Esophagus muscularis mucosa (tissue), 4 donors: ENCODE results near the gene ACADSB. TPM values are rescaled to one million over a fixed set of nuclear protein-coding genes. Genes with fewer than 3 reads are reported as not detected.

Experiments used
- DNase-seq: peaks from one replicate; pipeline ENCODE4 v3.0.0-alpha.2; 2017; ENCODE audit errors: extremely low spot score
- H3K27ac ChIP-seq, 4 donors: fragments of 200-600 bp; sonication (generic); replicated peaks in 1 of 4; 1 replicate in 3 of 4; 2 replicates in 1 of 4; pipeline ENCODE4 v1.5.1; 2016 to 2019; ENCODE audit warnings: mild to moderate bottlenecking in 1 of 4
- H3K27me3 ChIP-seq, 4 donors: fragments of 200-600 bp; sonication (generic); one replicate each; pipeline versions ENCODE4 v1.5.1 to v1.6.0; 2016 to 2019
- H3K36me3 ChIP-seq, 4 donors: fragments of 200-600 bp; sonication (generic); one replicate each; pipeline ENCODE4 v1.5.1; 2016 to 2019
- H3K4me1 ChIP-seq, 4 donors: fragments of 200-600 bp; sonication (generic); one replicate each; pipeline ENCODE4 v1.5.1; 2016 to 2019
- H3K4me3 ChIP-seq, 4 donors: fragments of 200-600 bp; sonication (generic); 1 replicate in 2 of 4; 2 replicates in 2 of 4; pipeline ENCODE4 v1.5.1; 2016 to 2019; ENCODE audit warnings: mild to moderate bottlenecking in 4 of 4, moderate library complexity in 1 of 4
- H3K9me3 ChIP-seq, 4 donors: fragments of 200-600 bp; sonication (generic); 1 replicate in 3 of 4; 2 replicates in 1 of 4; pipeline ENCODE4 v1.5.1; 2016 to 2019
- EP300 ChIP-seq: sonication (generic); formaldehyde crosslinking; IDR thresholded peaks from one replicate; pipeline ENCODE4 v1.6.1; 2017; ENCODE audit warnings: antibody characterized with exemption
- POLR2A ChIP-seq: fragments of 450-650 bp; IDR thresholded peaks from one replicate; pipeline ENCODE4 v1.6.1; 2017; ENCODE audit warnings: antibody characterized with exemption, moderate library complexity, mild to moderate bottlenecking, low read depth
- POLR2AphosphoS5 ChIP-seq, 2 donors: sonication (generic); formaldehyde crosslinking; IDR thresholded peaks; one replicate each; pipeline ENCODE4 v1.6.1; 2017; ENCODE audit warnings: antibody characterized with exemption in 2 of 2
- WGBS: methylation state at CpG from one replicate; pipeline ENCODE4 v1.1.5; 2018; 5-methylcytosine and 5-hydroxymethylcytosine counted together
- intact Hi-C: fragments of 100-400 bp; cut with DNase I; formaldehyde crosslinking; loops from one replicate; pipeline ENCODE4 v1.15.1; 2023
- total RNA-seq, 4 donors: library from RNA; depleted of rRNA; stranded (reverse); fragments of >200 nt; gene quantifications; one replicate each; pipeline versions ENCODE4 v1.1.0 to v1.2.1, GENCODE V29; 2016
- TF ChIP-seq, protein P1 (sequence below), 3 experiments: fragments of 200-600 bp in 2 of 3; fragments of 450-650 bp in 1 of 3; sonication (generic) in 2 of 3; IDR thresholded peaks; one replicate each; pipeline ENCODE4 v1.5.1; 2017 to 2019; ENCODE audit warnings: antibody characterized with exemption in 3 of 3, mild to moderate bottlenecking in 2 of 3, moderate library complexity in 1 of 3

ACADSB gene
- total RNA-seq, 4 donors from 2014 or later = 12.9 to 19.1 (median 14.0) TPM

DNA sequence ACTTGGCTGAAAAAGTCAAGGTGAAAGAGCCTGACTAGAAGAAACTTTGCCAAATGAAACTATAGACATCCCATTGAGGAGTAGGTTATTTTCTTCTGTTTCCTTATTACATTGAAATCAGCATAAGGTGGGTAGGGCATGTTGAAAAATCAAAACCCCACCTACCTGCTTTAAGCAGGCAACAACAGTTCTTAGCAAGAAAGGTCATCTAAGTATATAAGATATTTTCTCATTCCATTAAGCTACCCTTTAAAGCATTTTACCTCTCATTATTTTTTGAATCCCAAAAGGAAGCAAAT, 30.8 kb downstream of the ACADSB start:
- Histone ChIP-seq H3K27me3 (no peaks in the 10 kb centered on the region), H3K4me3 (no peak overlapping the region), H3K27ac (no peak overlapping the region), H3K9me3 (no peaks in the 10 kb centered on the region), H3K4me1 (no peaks in the 10 kb centered on the region), H3K36me3 (peaks cover 0 to 64% (median 45%) of the 10 kb centered on the region in 4 donors)
- intact Hi-C loops = no loop called here
- TF ChIP-seq POLR2A = no peak
- TF ChIP-seq EP300 = no peak
- TF ChIP-seq POLR2AphosphoS5 (IDR thresholded peaks at IDR 0.05) = no peak
- TF ChIP-seq, protein P1, sequence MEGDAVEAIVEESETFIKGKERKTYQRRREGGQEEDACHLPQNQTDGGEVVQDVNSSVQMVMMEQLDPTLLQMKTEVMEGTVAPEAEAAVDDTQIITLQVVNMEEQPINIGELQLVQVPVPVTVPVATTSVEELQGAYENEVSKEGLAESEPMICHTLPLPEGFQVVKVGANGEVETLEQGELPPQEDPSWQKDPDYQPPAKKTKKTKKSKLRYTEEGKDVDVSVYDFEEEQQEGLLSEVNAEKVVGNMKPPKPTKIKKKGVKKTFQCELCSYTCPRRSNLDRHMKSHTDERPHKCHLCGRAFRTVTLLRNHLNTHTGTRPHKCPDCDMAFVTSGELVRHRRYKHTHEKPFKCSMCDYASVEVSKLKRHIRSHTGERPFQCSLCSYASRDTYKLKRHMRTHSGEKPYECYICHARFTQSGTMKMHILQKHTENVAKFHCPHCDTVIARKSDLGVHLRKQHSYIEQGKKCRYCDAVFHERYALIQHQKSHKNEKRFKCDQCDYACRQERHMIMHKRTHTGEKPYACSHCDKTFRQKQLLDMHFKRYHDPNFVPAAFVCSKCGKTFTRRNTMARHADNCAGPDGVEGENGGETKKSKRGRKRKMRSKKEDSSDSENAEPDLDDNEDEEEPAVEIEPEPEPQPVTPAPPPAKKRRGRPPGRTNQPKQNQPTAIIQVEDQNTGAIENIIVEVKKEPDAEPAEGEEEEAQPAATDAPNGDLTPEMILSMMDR (IDR thresholded peaks at IDR 0.05) = no peak
- DNase-seq = no peak

DNA sequence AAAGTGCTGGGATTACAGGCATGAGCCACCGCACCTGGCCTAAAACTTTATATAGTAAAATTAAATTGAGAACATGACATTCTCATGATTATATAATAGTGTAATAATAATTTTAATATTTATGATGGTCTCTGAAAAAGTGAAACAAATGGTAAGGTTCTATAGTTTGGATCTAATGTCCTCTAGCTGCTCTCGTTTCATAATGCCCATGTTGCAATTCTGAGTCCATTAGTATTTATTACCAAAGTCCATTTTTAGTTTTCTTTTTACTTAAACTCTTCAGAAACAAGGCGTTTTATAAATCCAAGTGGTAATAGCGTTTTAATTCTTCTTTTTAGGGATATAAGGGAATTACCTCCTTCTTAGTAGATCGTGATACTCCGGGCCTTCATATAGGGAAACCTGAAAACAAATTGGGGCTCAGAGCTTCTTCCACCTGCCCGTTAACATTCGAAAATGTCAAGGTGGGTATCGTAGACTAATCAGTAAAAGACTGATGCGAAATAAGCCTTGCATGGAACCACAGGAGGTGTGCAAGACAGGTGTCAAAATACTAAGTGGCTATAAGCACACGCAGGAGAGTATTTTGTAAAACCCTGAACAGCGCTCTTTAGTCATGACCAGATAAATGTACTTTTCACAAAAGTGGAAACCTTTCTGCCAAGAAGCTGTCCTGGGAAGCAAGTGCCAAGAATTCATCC, 34.1 kb downstream of the ACADSB start:
- TF ChIP-seq EP300 (no peak), POLR2AphosphoS5 (IDR thresholded peaks at IDR 0.05) (no peak), POLR2A (no peak)
- TF ChIP-seq, protein P1 (IDR thresholded peaks at IDR 0.05) = no peak
- Histone ChIP-seq H3K4me1 (no peaks in the 10 kb centered on the region), H3K9me3 (no peaks in the 10 kb centered on the region), H3K4me3 (no peak overlapping the region), H3K36me3 (peaks cover 11 to 57% (median 35%) of the 10 kb centered on the region in 4 donors), H3K27ac (no peak overlapping the region), H3K27me3 (no peaks in the 10 kb centered on the region)
- no peak for DNase-seq
- intact Hi-C loops = loop anchor here (10.0 kb wide), 1 partner anchor 522 kb away; no protein-coding TSS in a partner anchor
- WGBS = 86% methylated on average over 12 of the region's 12 CpGs

DNA sequence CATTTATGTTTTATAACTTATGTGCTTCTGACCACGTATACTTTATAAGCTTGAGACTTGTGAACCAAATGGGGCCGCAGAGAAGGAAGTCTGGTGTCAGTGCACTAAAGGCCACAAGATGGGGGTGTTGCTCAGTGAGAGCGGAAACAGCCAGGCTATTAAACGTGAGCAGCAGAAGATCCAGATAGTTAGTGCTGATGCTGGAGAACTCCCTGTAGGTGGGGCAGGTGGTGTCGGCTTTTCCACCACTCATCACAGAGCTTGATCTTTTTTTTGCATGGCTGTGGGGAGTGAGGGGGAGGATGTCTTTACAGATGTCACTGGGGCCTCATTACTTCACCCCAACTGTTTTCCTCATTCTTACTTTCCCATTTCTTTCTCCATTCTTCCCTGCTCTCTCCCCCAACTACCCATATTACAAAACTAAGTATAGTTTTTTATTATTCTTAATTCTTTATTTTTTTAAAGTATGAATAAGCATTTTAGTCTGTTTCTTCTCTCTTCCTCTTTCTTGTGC, 34.7 kb downstream of the ACADSB start:
- Histone ChIP-seq H3K4me3 (no peak overlapping the region), H3K27me3 (no peaks in the 10 kb centered on the region), H3K9me3 (no peaks in the 10 kb centered on the region), H3K4me1 (no peaks in the 10 kb centered on the region), H3K27ac (no peak overlapping the region), H3K36me3 (peaks cover 18 to 59% (median 41%) of the 10 kb centered on the region in 4 donors)
- no peak for TF ChIP-seq EP300
- no peak for TF ChIP-seq POLR2AphosphoS5 (IDR thresholded peaks at IDR 0.05)
- no peak for TF ChIP-seq POLR2A
- TF ChIP-seq, protein P1 (IDR thresholded peaks at IDR 0.05) = peak; percentile 43 to 59 (median 45)
- intact Hi-C loops = loop anchor here (10.0 kb wide), 1 partner anchor 521 kb away; no protein-coding TSS in a partner anchor
- no peak for DNase-seq
- 4% methylated on average over 5 of the region's 5 CpGs for WGBS

DNA sequence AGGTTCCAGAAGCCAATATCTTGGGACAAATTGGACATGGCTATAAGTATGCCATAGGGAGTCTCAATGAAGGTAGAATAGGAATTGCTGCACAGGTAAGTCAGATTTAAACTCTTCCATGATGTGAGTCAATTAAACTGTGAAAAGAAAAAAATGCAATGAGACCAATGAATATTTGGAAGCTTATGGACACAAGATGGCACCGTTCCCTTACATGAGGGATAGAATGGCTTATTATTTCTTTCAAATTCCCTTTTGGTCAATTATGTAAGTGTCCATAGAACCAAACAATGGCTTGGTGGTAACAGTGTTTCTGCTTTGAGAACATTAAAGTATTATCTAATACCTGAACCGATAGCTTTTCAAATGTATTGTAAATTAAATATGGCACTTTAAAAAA, 35.6 kb downstream of the ACADSB start:
- 88% methylated on average over 2 of the region's 2 CpGs for WGBS

More for the DNA sequence above, 35.6 kb downstream of the ACADSB start:
- Histone ChIP-seq H3K36me3 (peaks cover 23 to 59% (median 37%) of the 10 kb centered on the region in 4 donors), H3K9me3 (no peaks in the 10 kb centered on the region), H3K27me3 (no peaks in the 10 kb centered on the region), H3K4me1 (no peaks in the 10 kb centered on the region), H3K4me3 (no peak overlapping the region), H3K27ac (no peak overlapping the region)
- TF ChIP-seq POLR2A (no peak), POLR2AphosphoS5 (IDR thresholded peaks at IDR 0.05) (no peak), EP300 (no peak)
- TF ChIP-seq, protein P1 (IDR thresholded peaks at IDR 0.05) = no peak
- DNase-seq = no peak
- intact Hi-C loops = loop anchor here (10.0 kb wide), 1 partner anchor 520 kb away; no protein-coding TSS in a partner anchor
